Endothelial cell (in vitro differentiated cells): ENCODE data around the gene HIRIP3. TPM values are rescaled to one million over a fixed set of nuclear protein-coding genes. Genes with fewer than 3 reads are reported as not detected.

Experiments used
- DNase-seq: peaks from one replicate; pipeline ENCODE4 v3.0.0; 2021; ENCODE audit warnings: low spot score
- H3K27ac Mint-ChIP-seq: one replicate; pipeline ENCODE4 v1.8.0; 2021; ENCODE audit warnings: mixed read lengths, inconsistent platforms; ENCODE audit not compliant: unreplicated experiment
- H3K27me3 Mint-ChIP-seq: one replicate; pipeline ENCODE4 v1.8.0; 2021; ENCODE audit warnings: mild to moderate bottlenecking, moderate library complexity, mixed read lengths, inconsistent platforms; ENCODE audit not compliant: unreplicated experiment
- H3K36me3 Mint-ChIP-seq: one replicate; pipeline ENCODE4 v1.8.0; 2021; ENCODE audit warnings: mild to moderate bottlenecking, low read depth, mixed read lengths, inconsistent platforms; ENCODE audit not compliant: unreplicated experiment
- H3K4me1 Mint-ChIP-seq: one replicate; pipeline ENCODE4 v1.8.0; 2021; ENCODE audit warnings: mild to moderate bottlenecking, mixed read lengths, inconsistent platforms; ENCODE audit not compliant: unreplicated experiment
- H3K4me3 Mint-ChIP-seq: one replicate; pipeline ENCODE4 v1.8.0; 2021; ENCODE audit warnings: mild to moderate bottlenecking, mixed read lengths, inconsistent platforms; ENCODE audit not compliant: unreplicated experiment
- H3K9me3 Mint-ChIP-seq: one replicate; pipeline ENCODE4 v1.8.0; 2021; ENCODE audit warnings: mixed read lengths, inconsistent platforms; ENCODE audit not compliant: unreplicated experiment
- CTCF ChIP-seq: fragments of 200-600 bp; sonication (generic); IDR thresholded peaks from one replicate; pipeline ENCODE4 v1.5.0; 2021; ENCODE audit warnings: antibody characterized with exemption; ENCODE audit not compliant: unreplicated experiment
- total RNA-seq: library from RNA; stranded (reverse); fragmentation: NEBNext Ultra II Directional; extraction: Animal tissue kit (Norgen Biotek cat#: 25700); gene quantifications from one replicate; pipeline ENCODE4 v1.2.1, GENCODE V29; 2021; ENCODE audit not compliant: unreplicated experiment

HIRIP3 gene
- total RNA-seq, 1 donor from 2014 or later = 5.2 TPM

DNA sequence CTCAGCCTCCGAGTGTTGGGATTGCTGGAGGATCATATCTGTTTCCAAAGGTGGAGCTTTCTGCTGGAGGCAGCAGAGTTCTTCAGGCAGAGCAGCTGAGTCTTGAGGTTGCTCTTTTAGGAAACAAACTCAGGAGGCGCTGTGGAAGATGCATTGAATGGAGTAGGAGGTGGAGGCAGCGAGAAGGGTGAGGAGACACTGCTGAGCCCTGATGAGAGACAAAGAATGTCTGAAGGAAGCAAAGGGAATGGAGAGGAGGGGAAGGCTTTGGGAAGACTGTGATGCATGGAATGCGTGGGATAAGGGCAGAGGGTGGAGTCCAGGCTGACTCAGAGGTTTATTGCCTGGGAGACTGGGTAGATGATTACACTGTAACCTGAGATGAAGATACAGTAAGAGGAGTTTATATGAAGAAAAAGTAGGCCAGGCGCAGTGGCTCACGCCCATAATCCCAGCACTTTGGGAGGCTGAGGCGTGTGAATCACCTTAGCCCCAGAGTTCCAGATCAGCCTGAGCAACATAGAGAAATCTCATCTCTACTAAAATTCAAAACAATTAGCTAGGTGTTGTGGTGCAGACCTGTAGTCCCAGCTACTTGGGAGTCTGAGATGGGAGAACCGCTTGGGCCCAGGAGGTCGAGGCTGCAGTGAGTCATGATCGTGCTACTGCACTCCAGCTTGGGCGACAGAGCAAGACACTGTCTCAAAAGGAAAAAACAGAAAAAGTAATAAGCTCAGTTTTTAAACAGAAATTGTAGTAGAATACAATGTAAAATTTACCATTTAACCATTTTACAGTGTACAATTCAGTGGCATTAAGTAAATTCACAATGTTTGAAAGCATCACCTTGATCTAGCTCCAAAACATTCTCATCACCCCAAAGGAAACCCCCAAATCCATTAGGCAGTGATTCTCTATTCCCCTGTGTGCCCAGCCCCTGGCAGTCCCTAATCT, 51.3 kb downstream of the HIRIP3 start:
- H3K36me3 Mint-ChIP-seq = no peaks in the 10 kb centered on the region
- DNase-seq = no peak
- no peak for TF ChIP-seq CTCF
- H3K9me3 Mint-ChIP-seq = no peaks in the 10 kb centered on the region
- H3K4me1 Mint-ChIP-seq = peaks cover 9% of the 10 kb centered on the region
- peaks cover 10% of the 10 kb centered on the region for H3K27me3 Mint-ChIP-seq
- peak overlapping the region; percentile 94 for H3K27ac Mint-ChIP-seq
- peak overlapping the region; percentile 23 for H3K4me3 Mint-ChIP-seq

Other genes with a start within 250 kb of the HIRIP3 start
- gene C16orf54, start 249.6 kb downstream of the HIRIP3 start, total RNA-seq = not detected
- gene ZG16, start 217.4 kb downstream of the HIRIP3 start, total RNA-seq = not detected
- 40.7 TPM for gene KIF22, start 204.9 kb downstream of the HIRIP3 start, total RNA-seq
- gene MAZ, start 189.1 kb downstream of the HIRIP3 start, total RNA-seq = 407 TPM
- 15.0 TPM for gene PRRT2, start 183.4 kb downstream of the HIRIP3 start, total RNA-seq
- gene PAGR1, start 179.5 kb downstream of the HIRIP3 start, total RNA-seq = 38.6 TPM
- 2.0 TPM for gene MVP, start 175.2 kb downstream of the HIRIP3 start, total RNA-seq
- gene CDIPT, start 132.4 kb downstream of the HIRIP3 start, total RNA-seq = 85.0 TPM
- 34.2 TPM for gene SEZ6L2, start 96.1 kb downstream of the HIRIP3 start, total RNA-seq
- gene ASPHD1, start 95.1 kb downstream of the HIRIP3 start, total RNA-seq = 3.0 TPM
- 25.8 TPM for gene KCTD13, start 69.4 kb downstream of the HIRIP3 start, total RNA-seq
- 217 TPM for gene TMEM219, start 33.5 kb downstream of the HIRIP3 start, total RNA-seq
- gene TAOK2, start 21.7 kb downstream of the HIRIP3 start, total RNA-seq = 178 TPM
- gene INO80E, start 624 bp upstream of the HIRIP3 start, total RNA-seq = 94.4 TPM
- gene DOC2A, start 15.4 kb upstream of the HIRIP3 start, total RNA-seq = 7.4 TPM
- gene C16orf92, start 27.6 kb upstream of the HIRIP3 start, total RNA-seq = not detected
- 1.4 TPM for gene TLCD3B, start 35.7 kb upstream of the HIRIP3 start, total RNA-seq
- 551 TPM for gene ALDOA, start 70.1 kb upstream of the HIRIP3 start, total RNA-seq
- 191 TPM for gene PPP4C, start 80.4 kb upstream of the HIRIP3 start, total RNA-seq
- gene TBX6, start 96.3 kb upstream of the HIRIP3 start, total RNA-seq = 2.6 TPM
- 45.9 TPM for gene YPEL3, start 100.6 kb upstream of the HIRIP3 start, total RNA-seq
- 9.3 TPM for gene GDPD3, start 117.9 kb upstream of the HIRIP3 start, total RNA-seq
- 125 TPM for gene MAPK3, start 127.6 kb upstream of the HIRIP3 start, total RNA-seq
- 24.9 TPM for gene CORO1A, start 188.0 kb upstream of the HIRIP3 start, total RNA-seq
- gene BOLA2B, start 198.0 kb upstream of the HIRIP3 start, total RNA-seq = 70.6 TPM
- 61.0 TPM for gene SLX1A, start 198.3 kb upstream of the HIRIP3 start, total RNA-seq
- 17.9 TPM for gene SULT1A3, start 203.6 kb upstream of the HIRIP3 start, total RNA-seq